ENCODE data around the gene COPZ1.
A peak's percentile ranks its signal among the peaks of the same experiment; 100 is the strongest.
"Not testable (repeated sequence)": the region's sequence is repeated elsewhere in the genome, so short reads cannot be mapped to it uniquely, and the experiment has no call there.

COPZ1 gene

GRCh38 chr12:54324617-54325441, at the start of gene COPZ1:
TSS of gene COPZ1 (plus strand) at chr12:54325131. CDS start at chr12:54325164, 33 bp downstream.
- FAIRE-seq = peak; percentile 95

GRCh38 chr12:54276368-54276767, 48.6 kb upstream of the COPZ1 start:
- FAIRE-seq = no peak

GRCh38 chr12:54277823-54278276, 47.1 kb upstream of the COPZ1 start:
- no peak for FAIRE-seq

- no peak for FAIRE-seq
Measured at GRCh38 chr12:54279227-54279631, 45.7 kb upstream of the COPZ1 start.

- peak; percentile 82 for FAIRE-seq
Measured at GRCh38 chr12:54279632-54280467, 45.1 kb upstream of the COPZ1 start, which contains the start of gene CBX5. TSS of gene CBX5 (minus strand) at chr12:54280122. CDS start at chr12:54257650, 22,472 bp downstream.

- peak; percentile 97 for FAIRE-seq
Measured at GRCh38 chr12:54280468-54281260, 44.3 kb upstream of the COPZ1 start, which contains the start of gene HNRNPA1. TSS of gene HNRNPA1 (plus strand) at chr12:54280726. CDS start at chr12:54280808, 82 bp downstream.

- not testable (repeated sequence) for FAIRE-seq
Measured at GRCh38 chr12:54281261-54281638, 43.7 kb upstream of the COPZ1 start.

GRCh38 chr12:54281694-54282093, 43.2 kb upstream of the COPZ1 start:
- not testable (repeated sequence) for FAIRE-seq

- no peak for FAIRE-seq
Measured at GRCh38 chr12:54282949-54283593, 41.9 kb upstream of the COPZ1 start.

GRCh38 chr12:54284070-54284780, 40.7 kb upstream of the COPZ1 start:
- FAIRE-seq = not testable (repeated sequence)

GRCh38 chr12:54285150-54286041, 39.5 kb upstream of the COPZ1 start:
- no peak for FAIRE-seq

- no peak for FAIRE-seq
Measured at GRCh38 chr12:54286042-54287030, 38.6 kb upstream of the COPZ1 start.

- no peak for FAIRE-seq
Measured at GRCh38 chr12:54287261-54288157, 37.4 kb upstream of the COPZ1 start.

GRCh38 chr12:54292083-54292930, 32.6 kb upstream of the COPZ1 start:
- no peak for FAIRE-seq

GRCh38 chr12:54292931-54293241, 32.0 kb upstream of the COPZ1 start:
- FAIRE-seq = no peak

- FAIRE-seq = no peak
Measured at GRCh38 chr12:54294152-54294952, 30.6 kb upstream of the COPZ1 start.

All from endometrium (tissue), 2 donors.